SK-N-MC (cell line): ENCODE results near the gene CHRNA4.

Experiments used
- EZH2 ChIP-seq: fragments of 200-600 bp; sonication (generic); IDR thresholded peaks from one replicate; pipeline ENCODE4 v1.6.1; 2017; ENCODE audit warnings: antibody characterized with exemption
- FOXP2 ChIP-seq: optimal IDR thresholded peaks from 2 replicates; pipeline ENCODE3; 2011; ENCODE audit warnings: mild to moderate bottlenecking, moderate library complexity; ENCODE audit not compliant: insufficient read depth; ENCODE audit errors: extremely low read length, control extremely low read depth
- POLR2AphosphoS5 ChIP-seq: IDR thresholded peaks from 2 replicates; pipeline ENCODE4 v1.6.1; 2012; ENCODE audit warnings: mild to moderate bottlenecking, low read depth, low read length, borderline replicate concordance

DNA sequence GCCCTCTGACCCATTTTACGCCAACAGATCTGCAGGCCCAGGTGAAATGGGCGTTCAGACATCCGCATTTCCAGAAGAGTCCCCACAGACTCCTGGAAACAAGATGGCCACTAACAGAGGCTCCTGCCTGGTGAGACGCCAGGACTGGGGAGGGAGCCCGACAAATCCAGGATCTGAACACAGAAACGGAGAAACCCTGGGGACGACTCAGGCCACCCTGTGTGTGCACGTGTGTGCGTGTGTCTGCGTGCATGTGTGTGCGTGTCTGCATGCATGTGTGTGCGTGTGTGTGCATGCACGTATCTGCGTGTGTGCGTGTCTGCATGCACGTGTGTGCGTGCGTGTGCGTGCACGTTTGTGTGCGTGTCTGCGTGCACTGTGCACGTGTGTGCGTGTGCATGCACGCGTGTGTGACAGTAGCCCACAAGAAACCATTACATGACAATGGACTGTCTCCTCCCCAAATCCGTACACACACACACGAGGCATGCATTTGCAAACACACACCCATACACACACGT is 24.9 kb downstream of the CHRNA4 start:
- TF ChIP-seq POLR2AphosphoS5 (no peak), EZH2 (no peak), FOXP2 (no peak)
